ENCODE data around the gene TUG1.

Gene TUG1

DNA sequence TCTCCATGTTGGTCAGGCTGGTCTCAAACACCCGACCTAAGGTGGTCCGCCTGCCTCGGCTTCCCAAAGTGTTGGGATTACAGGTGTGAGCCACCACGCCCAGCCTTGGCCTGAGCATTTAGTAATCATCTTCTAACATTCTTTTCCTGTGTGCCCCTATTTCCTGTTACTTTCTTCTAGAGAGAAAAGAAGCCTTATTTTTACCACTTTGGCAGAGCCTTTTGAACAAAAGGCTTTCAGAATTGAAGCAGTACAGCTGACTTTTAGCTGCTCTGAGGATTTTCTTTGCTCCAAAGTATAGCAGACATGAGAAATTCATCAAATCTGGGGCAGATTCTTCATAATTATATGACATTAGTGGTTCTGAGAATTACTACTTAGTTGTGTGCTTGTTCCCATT, 13.9 kb upstream of the TUG1 start:
- no peak for DNase-seq (ENCODE audit: low read depth in 2 of 2)
- no peak overlapping the region for H3K4me3 ChIP-seq (replicated peaks in 1 of 2; ENCODE audit: low read depth in 2 of 2, low read length in 2 of 2)
- TF ChIP-seq, protein P1, sequence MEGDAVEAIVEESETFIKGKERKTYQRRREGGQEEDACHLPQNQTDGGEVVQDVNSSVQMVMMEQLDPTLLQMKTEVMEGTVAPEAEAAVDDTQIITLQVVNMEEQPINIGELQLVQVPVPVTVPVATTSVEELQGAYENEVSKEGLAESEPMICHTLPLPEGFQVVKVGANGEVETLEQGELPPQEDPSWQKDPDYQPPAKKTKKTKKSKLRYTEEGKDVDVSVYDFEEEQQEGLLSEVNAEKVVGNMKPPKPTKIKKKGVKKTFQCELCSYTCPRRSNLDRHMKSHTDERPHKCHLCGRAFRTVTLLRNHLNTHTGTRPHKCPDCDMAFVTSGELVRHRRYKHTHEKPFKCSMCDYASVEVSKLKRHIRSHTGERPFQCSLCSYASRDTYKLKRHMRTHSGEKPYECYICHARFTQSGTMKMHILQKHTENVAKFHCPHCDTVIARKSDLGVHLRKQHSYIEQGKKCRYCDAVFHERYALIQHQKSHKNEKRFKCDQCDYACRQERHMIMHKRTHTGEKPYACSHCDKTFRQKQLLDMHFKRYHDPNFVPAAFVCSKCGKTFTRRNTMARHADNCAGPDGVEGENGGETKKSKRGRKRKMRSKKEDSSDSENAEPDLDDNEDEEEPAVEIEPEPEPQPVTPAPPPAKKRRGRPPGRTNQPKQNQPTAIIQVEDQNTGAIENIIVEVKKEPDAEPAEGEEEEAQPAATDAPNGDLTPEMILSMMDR (IDR thresholded peaks at IDR 0.05; ENCODE audit: low read depth, low read length) = no peak

- TF ChIP-seq, protein P1 (IDR thresholded peaks at IDR 0.05; ENCODE audit: low read depth, low read length) = no peak
Observed at GRCh38 chr22:30964858-30965257, 4.2 kb upstream of the TUG1 start.

GRCh38 chr22:30968015-30968923, 796 bp upstream of the TUG1 start, which contains the start of gene MORC2:
MORC2 (minus strand) TSS chr22:30968774; CDS start chr22:30967889, 885 bp downstream.
- DNase-seq (ENCODE audit: low read depth in 2 of 2) = peak in 1 of 2 donors; percentile 69

More at GRCh38 chr22:30964858-30965257, 4.2 kb upstream of the TUG1 start:
- H3K4me3 ChIP-seq (replicated peaks in 1 of 2; ENCODE audit: low read depth in 2 of 2, low read length in 2 of 2) = no peak overlapping the region
- no peak for DNase-seq (ENCODE audit: low read depth in 2 of 2)

DNA sequence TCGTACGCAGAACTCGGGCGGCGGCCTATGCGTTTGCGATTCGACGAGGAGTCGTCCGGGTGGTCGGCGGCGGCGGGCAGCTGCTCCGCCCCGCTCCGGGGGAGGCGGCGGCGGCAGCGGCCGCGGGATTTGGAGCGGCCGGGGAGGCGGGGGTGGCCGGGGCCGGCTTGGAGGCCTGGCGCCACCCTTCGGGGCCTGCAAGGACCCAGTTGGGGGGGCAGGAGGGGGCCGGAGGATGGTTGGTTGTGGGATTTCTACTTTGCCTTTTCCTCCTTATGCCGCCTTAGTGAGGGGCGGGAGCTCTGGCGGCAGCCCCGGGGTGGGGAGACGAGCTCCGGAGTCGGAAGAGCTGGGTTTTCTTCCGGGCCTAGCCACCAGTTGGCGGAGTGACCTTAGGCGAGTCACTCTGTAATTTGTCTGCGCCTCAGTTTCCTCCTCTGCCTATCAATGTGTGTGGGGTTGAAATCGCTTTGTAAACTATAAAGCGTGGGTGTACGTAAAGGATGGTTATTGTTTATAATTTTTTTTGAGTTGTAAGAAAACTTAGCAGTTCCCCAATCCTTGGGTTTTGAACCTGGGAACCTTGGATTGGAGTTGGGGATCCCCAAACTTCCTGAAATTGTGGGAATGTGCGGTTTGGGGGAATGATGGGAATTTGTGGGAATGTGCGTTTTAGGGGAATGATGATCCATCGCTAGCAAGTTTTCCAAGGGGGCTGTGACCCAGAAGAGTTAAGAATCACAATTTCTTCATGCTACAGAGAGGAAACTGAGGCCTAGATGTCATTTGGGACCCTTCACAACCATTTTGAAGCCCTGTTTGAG, 679 bp downstream of the TUG1 start:
- peak overlapping the region; percentile 53 to 76 for H3K4me3 ChIP-seq (replicated peaks in 1 of 2; ENCODE audit: low read depth in 2 of 2, low read length in 2 of 2)
- peak; percentile 56 to 63 for DNase-seq (ENCODE audit: low read depth in 2 of 2)
- TF ChIP-seq, protein P1 (IDR thresholded peaks at IDR 0.05; ENCODE audit: low read depth, low read length) = peak; percentile 22

More at GRCh38 chr22:30968015-30968923, 796 bp upstream of the TUG1 start, which contains the start of gene MORC2:
- H3K4me3 ChIP-seq (replicated peaks in 1 of 2; ENCODE audit: low read depth in 2 of 2, low read length in 2 of 2) = peak within 1 kb of the TSS; percentile 53 to 76
- TF ChIP-seq, protein P1 (IDR thresholded peaks at IDR 0.05; ENCODE audit: low read depth, low read length) = no peak

DNA sequence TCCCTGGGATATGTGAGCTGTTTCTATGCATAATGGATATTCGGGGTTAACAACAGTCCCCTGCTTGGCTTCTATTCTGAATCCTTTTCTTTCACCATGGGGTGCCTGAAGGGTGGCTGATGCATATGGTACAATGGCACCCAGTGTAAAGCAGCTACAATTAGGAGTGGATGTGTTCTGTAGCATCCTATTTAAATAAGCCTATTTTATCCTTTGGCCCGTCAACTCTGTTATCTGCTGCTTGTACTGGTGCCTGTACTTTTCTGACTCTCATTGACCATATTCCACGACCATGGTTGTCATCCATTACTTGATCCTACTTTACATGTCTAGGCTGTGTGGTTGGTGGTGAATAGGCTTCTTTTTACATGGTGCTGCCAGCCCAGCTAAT, 1.3 kb downstream of the TUG1 start:
- TF ChIP-seq, protein P1 (IDR thresholded peaks at IDR 0.05; ENCODE audit: low read depth, low read length) = no peak

GRCh38 chr22:30978304-30978962, 9.4 kb downstream of the TUG1 start:
- TF ChIP-seq, protein P1 (IDR thresholded peaks at IDR 0.05; ENCODE audit: low read depth, low read length) = no peak
- DNase-seq (ENCODE audit: low read depth in 2 of 2) = no peak
- H3K4me3 ChIP-seq (replicated peaks in 1 of 2; ENCODE audit: low read depth in 2 of 2, low read length in 2 of 2) = no peak overlapping the region

More for the DNA sequence above, 1.3 kb downstream of the TUG1 start:
- DNase-seq (ENCODE audit: low read depth in 2 of 2) = no peak
- peak overlapping the region; percentile 53 to 76 for H3K4me3 ChIP-seq (replicated peaks in 1 of 2; ENCODE audit: low read depth in 2 of 2, low read length in 2 of 2)

Data from cardiac fibroblast (primary cell).